Measurements from ENCODE around the gene BATF.

DNA sequence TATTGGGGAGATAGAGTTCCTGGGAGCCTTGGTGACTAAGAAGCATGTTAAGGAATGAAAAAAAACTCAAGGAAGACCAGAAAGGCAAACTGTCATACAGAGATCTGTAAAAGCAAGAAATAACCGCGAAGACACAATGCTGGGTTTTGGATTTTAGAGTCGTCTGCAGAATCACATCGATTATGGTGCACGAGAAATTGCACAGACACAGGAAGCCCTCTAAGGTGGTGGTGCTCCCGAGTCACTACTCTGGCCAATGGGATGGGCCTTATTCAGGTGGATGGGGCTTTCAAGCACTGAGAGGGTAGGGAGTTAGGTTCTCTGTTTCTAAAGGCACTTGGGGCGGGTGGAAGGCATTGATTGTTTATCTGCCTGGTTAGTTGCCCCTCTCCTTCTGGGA, 45.9 kb downstream of the BATF start:
- TF ChIP-seq POLR2A (IDR thresholded peaks at IDR 0.05; ENCODE audit: low read length) (no peak), GATA1 (IDR thresholded peaks at IDR 0.05; ENCODE audit: low read depth, low read length) (no peak)

Measured in erythroblast (primary cell).